H4 (cell line): ENCODE data around the gene HYCC1. TPM values are rescaled to one million over a fixed set of nuclear protein-coding genes. Genes with fewer than 3 reads are reported as not detected.
"Not testable (repeated sequence)": the region's sequence is repeated elsewhere in the genome, so short reads cannot be mapped to it uniquely, and the experiment has no call there.

Experiments used
- DNase-seq: peaks from one replicate; pipeline ENCODE4 v3.0.0-alpha.2; 2015; ENCODE audit warnings: low spot score
- total RNA-seq: library from RNA; depleted of rRNA; stranded (reverse); fragments of >200 nt; shearing (Covaris generic); gene quantifications from 2 replicates; pipeline ENCODE4 v1.2.3, GENCODE V29; 2014; rRNA removed

HYCC1 gene
- total RNA-seq: 38.1 and 70.9 TPM in 2 replicates

- peak; percentile 100 for DNase-seq
Measured at GRCh38 chr7:23013715-23014649, at the start of gene HYCC1. Gene HYCC1, minus strand, starts transcription at chr7:23014130. Its CDS starts 23,019 bp downstream, at chr7:22991111.

- peak; percentile 84 for DNase-seq
Measured at GRCh38 chr7:23062452-23062851, 48.5 kb upstream of the HYCC1 start.

GRCh38 chr7:23061327-23061726, 47.4 kb upstream of the HYCC1 start:
- DNase-seq: no peak

- no peak for DNase-seq
Measured at GRCh38 chr7:23058408-23059096, 44.6 kb upstream of the HYCC1 start.

DNA sequence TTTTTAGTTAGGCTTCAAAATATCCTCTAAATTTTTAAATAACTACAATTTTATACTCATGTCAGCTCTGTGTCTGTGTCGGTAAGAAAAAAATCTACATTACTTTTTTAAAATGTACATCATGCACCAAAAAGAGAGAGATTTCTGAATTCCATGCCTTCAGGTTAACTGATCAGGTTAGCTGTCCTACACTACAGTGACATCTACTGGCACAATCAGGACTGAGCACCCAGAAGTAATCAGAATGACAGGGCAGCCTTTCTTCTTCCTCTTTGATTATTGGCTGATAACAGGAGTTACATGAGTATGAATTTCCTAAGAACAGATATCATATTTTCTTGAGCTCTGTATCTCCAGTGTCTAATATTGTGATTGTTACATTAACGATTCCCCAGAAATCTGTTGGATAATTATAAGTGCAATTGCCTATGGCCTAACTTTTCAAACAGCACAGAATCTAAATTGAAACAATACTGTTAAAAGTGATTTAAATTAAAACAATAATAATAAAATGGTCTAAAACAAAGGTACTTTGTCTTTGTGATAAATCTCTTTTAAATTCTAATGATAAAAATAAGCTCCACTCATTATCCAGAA, 41.8 kb upstream of the HYCC1 start:
- peak; percentile 86 for DNase-seq

GRCh38 chr7:23051124-23051485, 37.2 kb upstream of the HYCC1 start:
- peak; percentile 50 for DNase-seq

DNA sequence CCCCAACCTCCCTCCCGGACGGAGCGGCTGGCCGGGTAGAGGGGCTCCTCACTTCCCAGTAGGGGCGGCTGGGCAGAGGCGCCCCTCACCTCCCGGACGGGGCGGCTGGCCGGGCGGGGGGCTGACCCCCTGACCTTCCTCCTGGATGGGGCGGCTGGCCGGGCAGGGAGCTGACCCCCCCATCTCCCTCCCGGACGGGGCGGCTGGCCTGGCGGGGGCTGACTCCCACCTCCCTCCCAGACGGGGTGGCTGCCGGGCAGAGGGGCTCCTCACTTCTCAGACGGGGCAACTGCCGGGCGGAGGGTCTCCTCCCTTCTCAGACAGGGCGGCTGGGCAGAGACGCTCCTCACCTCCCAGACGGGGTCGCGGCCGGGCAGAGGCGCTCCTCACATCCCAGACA, 32.4 kb upstream of the HYCC1 start:
- DNase-seq: not testable (repeated sequence)

GRCh38 chr7:23045086-23045485, 31.2 kb upstream of the HYCC1 start:
- DNase-seq: not testable (repeated sequence)

DNA sequence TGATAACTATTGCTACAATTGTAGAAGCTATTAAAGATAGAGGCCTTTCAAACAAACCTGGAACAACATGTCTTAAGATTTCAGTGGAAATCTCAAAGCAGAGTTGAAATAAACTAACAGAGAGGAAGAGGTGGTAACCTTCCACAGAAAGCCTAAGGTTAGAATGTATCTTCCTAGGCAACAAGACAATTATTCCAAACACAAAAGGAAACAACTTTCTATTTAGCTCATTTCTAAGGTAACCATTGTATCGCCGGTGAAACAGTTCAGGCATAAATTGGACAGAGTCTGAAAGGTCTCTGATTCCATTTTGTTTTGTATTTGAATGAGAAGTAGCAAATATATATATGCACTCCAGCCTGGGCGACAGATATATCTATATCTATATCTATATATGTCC, 30.7 kb upstream of the HYCC1 start:
- no peak for DNase-seq

DNA sequence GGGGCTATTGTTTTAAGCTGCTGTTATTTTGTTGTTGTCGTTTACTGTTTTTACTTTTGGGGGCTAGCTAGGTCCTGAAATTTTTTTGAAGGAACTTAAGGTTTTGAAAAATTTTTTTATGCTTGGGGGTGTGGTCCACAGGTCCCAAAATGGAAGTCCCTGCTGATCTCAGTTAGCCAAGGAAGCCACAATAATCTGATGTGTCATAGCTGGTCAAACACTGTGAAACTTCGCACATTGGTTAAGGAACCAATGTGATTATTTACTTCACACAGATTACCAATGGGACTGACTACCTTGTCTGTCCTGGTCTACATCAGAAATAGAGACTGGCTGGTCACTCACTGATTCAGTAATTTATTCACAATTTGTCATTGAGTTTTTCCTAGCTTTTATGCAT, 29.5 kb upstream of the HYCC1 start:
- peak; percentile 80 for DNase-seq

DNA sequence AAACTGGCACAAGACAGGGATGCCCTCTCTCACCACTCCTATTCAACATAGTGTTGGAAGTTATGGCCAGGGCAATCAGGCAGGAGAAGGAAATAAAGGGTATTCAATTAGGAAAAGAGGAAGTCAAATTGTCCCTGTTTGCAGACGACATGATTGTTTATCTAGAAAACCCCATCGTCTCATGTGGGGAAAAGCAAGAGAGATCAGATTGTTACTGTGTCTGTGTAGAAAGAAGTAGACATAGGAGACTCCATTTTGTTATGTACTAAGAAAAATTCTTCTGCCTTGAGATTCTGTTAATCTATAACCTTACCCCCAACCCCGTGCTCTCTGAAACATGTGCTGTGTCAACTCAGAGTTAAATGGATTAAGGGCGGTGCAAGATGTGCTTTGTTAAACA, 25.7 kb upstream of the HYCC1 start:
- not testable (repeated sequence) for DNase-seq

GRCh38 chr7:23035542-23036371, 21.8 kb upstream of the HYCC1 start:
- DNase-seq: not testable (repeated sequence)

DNA sequence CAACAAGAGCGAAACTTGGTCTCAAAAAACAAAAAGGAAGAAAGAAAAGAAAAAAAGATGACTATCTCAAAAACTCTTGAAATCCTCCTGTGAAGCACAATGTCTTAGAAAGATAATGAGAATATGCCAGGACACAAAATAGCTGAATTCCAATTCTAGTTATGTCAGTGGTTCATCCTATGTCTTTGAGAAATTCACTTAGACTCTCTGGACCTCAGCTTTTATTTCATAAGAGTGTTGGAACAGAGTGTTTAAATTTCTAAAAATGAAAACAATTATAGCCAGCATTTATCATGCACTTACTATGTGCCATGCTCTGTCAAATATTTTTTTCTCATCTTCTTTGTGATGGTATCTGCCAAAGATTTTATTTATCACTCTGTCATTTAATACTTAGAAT, 13.3 kb upstream of the HYCC1 start:
- no peak for DNase-seq

DNA sequence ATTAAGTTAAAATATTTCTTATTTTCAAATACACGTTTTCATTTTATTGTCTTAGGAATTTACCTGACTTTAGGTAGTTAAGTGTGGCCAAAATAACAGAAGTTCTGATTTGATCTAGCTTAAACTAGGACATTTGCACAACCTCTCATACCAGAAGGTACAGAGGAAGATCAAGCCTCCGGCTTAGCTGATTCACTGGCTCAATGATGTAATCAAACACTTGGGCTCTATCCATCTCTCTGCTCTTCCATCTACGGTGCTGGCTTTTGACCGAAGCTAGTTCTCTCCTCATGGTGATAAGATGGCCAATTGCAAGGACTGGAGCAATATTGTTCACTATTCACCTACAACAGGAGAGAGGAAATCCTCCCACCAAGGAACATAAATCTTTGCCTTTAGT, 12.2 kb upstream of the HYCC1 start:
- no peak for DNase-seq

DNA sequence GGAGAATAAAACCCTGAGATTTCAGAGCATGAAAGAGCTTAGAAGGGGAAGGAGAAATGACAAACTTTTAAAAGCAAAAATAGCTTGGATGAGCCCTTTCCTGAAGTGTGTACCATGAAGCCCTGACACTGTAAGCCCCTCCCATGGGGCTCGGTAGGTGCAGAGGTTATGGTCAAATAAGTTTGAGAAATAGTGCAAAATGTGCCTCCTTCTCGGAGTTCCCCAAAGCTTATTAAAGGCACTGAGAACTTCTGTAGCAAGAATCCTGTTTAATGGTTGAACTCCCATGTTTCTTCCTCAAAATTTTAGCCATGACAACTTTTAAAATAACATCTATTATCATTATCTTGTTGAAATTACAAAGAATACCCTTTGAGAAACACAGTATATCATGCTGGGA, 10.5 kb upstream of the HYCC1 start:
- no peak for DNase-seq

DNA sequence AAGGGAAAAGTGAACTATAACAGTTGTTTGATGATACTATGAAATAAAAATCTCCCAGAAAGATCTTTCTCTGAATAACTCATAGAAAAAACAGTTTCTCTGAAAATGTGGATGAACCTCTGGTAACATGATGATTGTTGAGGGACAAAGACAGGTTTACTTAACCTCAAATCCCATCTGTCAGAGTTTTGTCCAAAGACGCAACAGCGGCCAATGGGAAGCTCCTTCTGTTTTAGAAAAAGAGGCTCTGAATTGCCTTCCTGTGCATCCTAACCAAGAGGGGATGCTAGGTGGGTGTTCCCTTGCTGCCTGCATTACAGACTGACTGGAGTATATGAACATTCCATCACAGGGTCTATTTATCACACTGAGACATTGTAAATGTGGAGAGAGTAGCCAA, 8.9 kb upstream of the HYCC1 start:
- DNase-seq: no peak

- DNase-seq: peak; percentile 66
Measured at GRCh38 chr7:23022258-23022769, 8.4 kb upstream of the HYCC1 start.

DNA sequence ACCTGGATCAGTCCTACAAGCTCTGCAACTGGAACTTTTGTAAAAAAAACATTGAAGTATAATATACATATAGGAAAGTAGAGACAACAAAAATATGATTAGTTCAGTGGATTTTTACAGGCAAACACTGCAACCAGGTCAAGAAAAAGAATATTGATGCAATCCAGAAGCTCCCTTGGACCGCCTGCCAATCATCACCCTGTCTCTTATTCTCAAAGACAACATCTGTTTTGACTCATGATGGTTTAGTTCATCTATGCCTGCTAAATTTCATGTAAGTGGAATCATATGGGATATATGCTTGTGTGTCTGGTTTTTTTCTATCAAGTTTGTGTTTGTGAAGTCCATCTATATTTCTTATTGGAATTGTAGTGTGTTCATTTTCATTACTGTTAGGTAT, 7.7 kb upstream of the HYCC1 start:
- no peak for DNase-seq

DNA sequence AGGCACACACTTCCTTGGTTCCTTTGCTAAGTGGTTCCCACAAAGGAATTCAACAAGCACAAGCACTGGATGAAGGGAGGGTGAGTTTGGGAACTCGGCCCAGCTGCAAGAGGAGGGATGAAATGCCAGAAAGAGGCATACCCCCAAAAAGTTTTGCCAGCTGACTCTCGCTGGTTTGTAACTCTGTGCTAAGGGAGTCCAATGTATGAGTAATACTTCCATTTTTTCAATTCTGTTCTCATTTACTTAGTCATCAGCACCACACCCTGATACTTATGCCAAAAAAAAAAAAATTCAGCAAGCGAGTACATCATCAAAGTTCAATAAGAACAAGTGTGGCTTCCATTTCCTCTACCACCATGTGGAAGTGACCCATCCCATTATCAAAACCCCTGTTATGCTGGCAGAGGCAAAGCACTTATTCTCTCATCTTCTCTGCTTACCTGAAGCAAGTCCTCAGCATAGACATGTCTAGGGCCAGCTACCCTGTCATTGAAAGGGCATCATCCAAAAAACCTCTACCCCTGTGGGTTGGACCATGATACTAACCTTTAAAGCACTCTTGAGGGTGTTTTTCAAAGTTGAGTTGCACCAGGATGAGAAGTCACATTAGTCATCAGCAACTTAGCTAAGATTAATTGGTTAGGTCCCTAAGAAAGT, 6.9 kb upstream of the HYCC1 start:
- peak; percentile 55 for DNase-seq

DNA sequence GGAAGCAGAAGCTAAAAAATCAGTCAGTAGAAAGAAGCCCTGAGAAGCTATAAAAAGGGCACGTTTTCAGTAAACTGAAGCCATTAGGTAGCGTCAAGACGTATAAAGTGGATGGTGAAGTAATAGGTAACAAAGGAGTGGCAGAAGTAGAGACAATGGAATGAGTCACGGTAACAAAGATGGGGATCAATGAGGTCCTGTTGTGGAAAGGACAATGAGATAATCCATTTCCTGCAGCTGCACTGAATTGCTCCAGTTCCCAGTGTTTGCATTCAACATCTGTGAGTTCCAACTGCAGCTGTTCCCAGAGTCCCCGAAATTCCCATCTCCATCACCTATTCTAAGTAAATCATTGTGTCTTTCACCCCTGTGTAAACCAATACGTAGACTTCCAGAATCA, 4.8 kb upstream of the HYCC1 start:
- no peak for DNase-seq

- no peak for DNase-seq
Measured at GRCh38 chr7:23017309-23017708, 3.4 kb upstream of the HYCC1 start.
